HepG2 (cell line): ENCODE measurements around the gene KIAA0232. TPM values are rescaled to one million over a fixed set of nuclear protein-coding genes. Genes with fewer than 3 reads are reported as not detected.

Experiments
- CTCF ChIP-seq: sonication (generic); formaldehyde crosslinking; IDR thresholded peaks from 2 replicates; pipeline ENCODE4 v1.5.0; 2020; ENCODE audit warnings: mild to moderate bottlenecking, missing genetic modification reagents, moderate library complexity
- DMAP1 ChIP-seq: IDR thresholded peaks from 2 replicates; pipeline ENCODE4 v1.6.1; 2016
- FOXK1 ChIP-seq: sonication (generic); formaldehyde crosslinking; IDR thresholded peaks from 2 replicates; pipeline ENCODE4 v1.4.0; 2020; ENCODE audit warnings: low read depth, missing genetic modification reagents, borderline replicate concordance
- GABPA ChIP-seq, 2 experiments: IDR thresholded peaks; 2 replicates each; pipeline ENCODE4 v1.6.1; 2011 to 2016; ENCODE audit warnings: low read depth in 2 of 2, low read length in 1 of 2, missing biosample characterization in 1 of 2, missing genetic modification characterization in 1 of 2
- HINFP ChIP-seq: sonication (generic); formaldehyde crosslinking; IDR thresholded peaks from 2 replicates; pipeline ENCODE4 v1.4.0; 2020; ENCODE audit warnings: low read depth, mild to moderate bottlenecking, missing genetic modification reagents
- HNF4A ChIP-seq: sonication (generic); formaldehyde crosslinking; IDR thresholded peaks from 2 replicates; pipeline ENCODE4 v1.4.0; 2020; ENCODE audit warnings: missing genetic modification reagents
- JUND ChIP-seq: sonication (generic); formaldehyde crosslinking; IDR thresholded peaks from 2 replicates; pipeline ENCODE4 v1.8.0; 2022; ENCODE audit warnings: mild to moderate bottlenecking, missing genetic modification reagents
- NR2F6 ChIP-seq, 2 experiments: IDR thresholded peaks; 2 replicates each; pipeline ENCODE4 v1.6.1; 2016; ENCODE audit warnings: antibody characterized with exemption in 1 of 2, mild to moderate bottlenecking in 1 of 2
- RAD21 ChIP-seq: fragments of 450-650 bp; formaldehyde crosslinking; IDR thresholded peaks from 2 replicates; pipeline ENCODE4 v1.5.0; 2020; ENCODE audit warnings: mild to moderate bottlenecking
- RBM22 ChIP-seq: fragments of 200-400 bp; formaldehyde crosslinking; optimal IDR thresholded peaks from 2 replicates; pipeline ENCODE3; 2017; ENCODE audit warnings: mild to moderate bottlenecking, low read length, moderate library complexity
- RFX3 ChIP-seq: IDR thresholded peaks from 2 replicates; pipeline ENCODE4 v1.6.1; 2016; ENCODE audit warnings: missing biosample characterization, missing genetic modification reagents
- RORA ChIP-seq: sonication (generic); formaldehyde crosslinking; IDR thresholded peaks from 2 replicates; pipeline ENCODE4 v1.5.0; 2020; ENCODE audit warnings: mild to moderate bottlenecking, missing genetic modification reagents, moderate library complexity
- SKI ChIP-seq: fragments of 450-650 bp; IDR thresholded peaks from one replicate; pipeline ENCODE4 v1.6.1; 2018; ENCODE audit warnings: mild to moderate bottlenecking; ENCODE audit not compliant: partially characterized antibody
- TAF1 ChIP-seq: sonication (generic); formaldehyde crosslinking; IDR thresholded peaks from 2 replicates; pipeline ENCODE4 v1.4.0; 2020; ENCODE audit warnings: missing genetic modification reagents
- ZNF292 ChIP-seq: sonication (generic); formaldehyde crosslinking; IDR thresholded peaks from 2 replicates; pipeline ENCODE4 v1.8.1; 2022; ENCODE audit warnings: mild to moderate bottlenecking, low read depth, missing genetic modification reagents, borderline replicate concordance
- ZNF383 ChIP-seq: sonication (generic); formaldehyde crosslinking; IDR thresholded peaks from 2 replicates; pipeline ENCODE4 v1.4.0; 2020; ENCODE audit warnings: missing genetic modification reagents, mild to moderate bottlenecking, borderline replicate concordance
- ZNF788 ChIP-seq: sonication (generic); formaldehyde crosslinking; IDR thresholded peaks from 2 replicates; pipeline ENCODE4 v1.5.0; 2020; ENCODE audit warnings: mild to moderate bottlenecking, missing genetic modification reagents, borderline replicate concordance
- polyA plus RNA-seq, 8 experiments: library from polyadenylated mRNA; depleted of rRNA in 3 of 8; stranded (reverse) in 7 of 8; unstranded in 1 of 8; fragments of >200 nt; fragmentation: Illumina TruSeq in 4 of 8; extraction: Trizol in 4 of 8; gene quantifications; 2 replicates each; pipeline versions ENCODE4 v1.2.1 to v1.2.3, GENCODE V29; 2011 to 2016; ENCODE audit warnings: low read depth in 4 of 8, missing spikeins in 1 of 8, mixed read lengths in 1 of 8; ENCODE audit not compliant: insufficient read depth in 1 of 8
- total RNA-seq, 5 experiments: library from RNA; depleted of rRNA; stranded (reverse); fragments of >200 nt; fragmentation: Illumina TruSeq; extraction: Trizol; gene quantifications; 2 replicates each; pipeline ENCODE4 v1.2.3, GENCODE V29; 2016; ENCODE audit warnings: low read depth in 1 of 5
- TF ChIP-seq, protein P1 (sequence below): sonication (generic); formaldehyde crosslinking; IDR thresholded peaks from 2 replicates; pipeline ENCODE4 v1.8.1; 2022; ENCODE audit warnings: low read depth, mild to moderate bottlenecking, missing genetic modification reagents
- TF ChIP-seq, protein P2 (sequence below): sonication (generic); formaldehyde crosslinking; IDR thresholded peaks from 2 replicates; pipeline ENCODE4 v1.4.0; 2020; ENCODE audit warnings: missing genetic modification reagents

Gene KIAA0232
- total and polyA plus RNA-seq, 2 of the 13 experiments (the other 11 are each of a cell fraction or from before 2014, with no cell fraction given), result 7.8 to 17.1 TPM

GRCh38 chr4:6892190-6892908, 109.8 kb downstream of the KIAA0232 start (continued):
- TF ChIP-seq HINFP (CRISPR knock-in tag) (0 out of 2 replicates have a peak, but pooled peaks have one; percentile 41), TAF1 (peak; percentile 62), ZNF788 (CRISPR knock-in tag) (peak; percentile 64; the same call in 1 of the 2 replicates), RAD21 (CRISPR knock-in tag) (peak; percentile 90), RORA (no peak), GABPA (IDR thresholded peaks at IDR 0.05; ENCODE audit: low read depth, low read length) (no peak), GABPA (CRISPR knock-in tag; IDR thresholded peaks at IDR 0.05; ENCODE audit: low read depth) (peak; percentile 37), FOXK1 (CRISPR knock-in tag) (peak; percentile 39; the same call in 1 of the 2 replicates), DMAP1 (CRISPR knock-in tag) (peak; percentile 88), CTCF (CRISPR knock-in tag) (peak; percentile 91), NR2F6 (IDR thresholded peaks at IDR 0.05) (peak; percentile 66; the same call in 1 of the 2 replicates), NR2F6 (CRISPR knock-in tag; IDR thresholded peaks at IDR 0.05) (peak; percentile 71), ZNF383 (CRISPR knock-in tag) (0 out of 2 replicates have a peak, but pooled peaks have one; percentile 27), HNF4A (CRISPR knock-in tag) (peak; percentile 21), RBM22 (no peak), SKI (peak; percentile 63), JUND (CRISPR knock-in tag) (peak; percentile 64; the same call in 1 of the 2 replicates), RFX3 (no peak), ZNF292 (peak; percentile 82; the same call in 1 of the 2 replicates)
- TF ChIP-seq, protein P1, sequence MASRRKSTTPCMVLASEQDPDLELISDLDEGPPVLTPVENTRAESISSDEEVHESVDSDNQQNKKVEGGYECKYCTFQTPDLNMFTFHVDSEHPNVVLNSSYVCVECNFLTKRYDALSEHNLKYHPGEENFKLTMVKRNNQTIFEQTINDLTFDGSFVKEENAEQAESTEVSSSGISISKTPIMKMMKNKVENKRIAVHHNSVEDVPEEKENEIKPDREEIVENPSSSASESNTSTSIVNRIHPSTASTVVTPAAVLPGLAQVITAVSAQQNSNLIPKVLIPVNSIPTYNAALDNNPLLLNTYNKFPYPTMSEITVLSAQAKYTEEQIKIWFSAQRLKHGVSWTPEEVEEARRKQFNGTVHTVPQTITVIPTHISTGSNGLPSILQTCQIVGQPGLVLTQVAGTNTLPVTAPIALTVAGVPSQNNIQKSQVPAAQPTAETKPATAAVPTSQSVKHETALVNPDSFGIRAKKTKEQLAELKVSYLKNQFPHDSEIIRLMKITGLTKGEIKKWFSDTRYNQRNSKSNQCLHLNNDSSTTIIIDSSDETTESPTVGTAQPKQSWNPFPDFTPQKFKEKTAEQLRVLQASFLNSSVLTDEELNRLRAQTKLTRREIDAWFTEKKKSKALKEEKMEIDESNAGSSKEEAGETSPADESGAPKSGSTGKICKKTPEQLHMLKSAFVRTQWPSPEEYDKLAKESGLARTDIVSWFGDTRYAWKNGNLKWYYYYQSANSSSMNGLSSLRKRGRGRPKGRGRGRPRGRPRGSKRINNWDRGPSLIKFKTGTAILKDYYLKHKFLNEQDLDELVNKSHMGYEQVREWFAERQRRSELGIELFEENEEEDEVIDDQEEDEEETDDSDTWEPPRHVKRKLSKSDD (CRISPR knock-in tag), result peak; percentile 56; the same call in 1 of the 2 replicates
- TF ChIP-seq, protein P2, sequence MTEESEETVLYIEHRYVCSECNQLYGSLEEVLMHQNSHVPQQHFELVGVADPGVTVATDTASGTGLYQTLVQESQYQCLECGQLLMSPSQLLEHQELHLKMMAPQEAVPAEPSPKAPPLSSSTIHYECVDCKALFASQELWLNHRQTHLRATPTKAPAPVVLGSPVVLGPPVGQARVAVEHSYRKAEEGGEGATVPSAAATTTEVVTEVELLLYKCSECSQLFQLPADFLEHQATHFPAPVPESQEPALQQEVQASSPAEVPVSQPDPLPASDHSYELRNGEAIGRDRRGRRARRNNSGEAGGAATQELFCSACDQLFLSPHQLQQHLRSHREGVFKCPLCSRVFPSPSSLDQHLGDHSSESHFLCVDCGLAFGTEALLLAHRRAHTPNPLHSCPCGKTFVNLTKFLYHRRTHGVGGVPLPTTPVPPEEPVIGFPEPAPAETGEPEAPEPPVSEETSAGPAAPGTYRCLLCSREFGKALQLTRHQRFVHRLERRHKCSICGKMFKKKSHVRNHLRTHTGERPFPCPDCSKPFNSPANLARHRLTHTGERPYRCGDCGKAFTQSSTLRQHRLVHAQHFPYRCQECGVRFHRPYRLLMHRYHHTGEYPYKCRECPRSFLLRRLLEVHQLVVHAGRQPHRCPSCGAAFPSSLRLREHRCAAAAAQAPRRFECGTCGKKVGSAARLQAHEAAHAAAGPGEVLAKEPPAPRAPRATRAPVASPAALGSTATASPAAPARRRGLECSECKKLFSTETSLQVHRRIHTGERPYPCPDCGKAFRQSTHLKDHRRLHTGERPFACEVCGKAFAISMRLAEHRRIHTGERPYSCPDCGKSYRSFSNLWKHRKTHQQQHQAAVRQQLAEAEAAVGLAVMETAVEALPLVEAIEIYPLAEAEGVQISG (CRISPR knock-in tag), result peak; percentile 75
